Adrenal gland (tissue), 12 donors: Measurements from ENCODE around the gene HBE1. TPM values are rescaled to one million over a fixed set of nuclear protein-coding genes. Genes with fewer than 3 reads are reported as not detected.

Experiments
- DNase-seq, 7 donors: peaks; one replicate each; pipeline ENCODE4 v3.0.0-alpha.2; 2019 to 2020
- H3K27ac ChIP-seq, 5 donors: fragments of 200-600 bp; sonication (generic) in 4 of 5; 1 replicate in 3 of 5; 2 replicates in 2 of 5; pipeline versions ENCODE4 v1.5.1 to v1.8.0; 2016 to 2020; ENCODE audit warnings: mild to moderate bottlenecking in 1 of 5
- H3K27me3 ChIP-seq: fragments of 200-600 bp; 2 replicates; pipeline ENCODE4 v1.8.0; 2021
- H3K36me3 ChIP-seq, 2 donors: fragments of 200-600 bp; replicated peaks in 1 of 2; 1 replicate in 1 of 2; 2 replicates in 1 of 2; pipeline versions ENCODE4 v1.5.1 to v1.8.0; 2018 to 2022
- H3K4me1 ChIP-seq, 2 donors: fragments of 200-600 bp; replicated peaks in 1 of 2; 1 replicate in 1 of 2; 2 replicates in 1 of 2; pipeline versions ENCODE4 v1.5.1 to v1.8.0; 2018 to 2021
- H3K4me3 ChIP-seq, 4 donors: fragments of 200-600 bp; sonication (generic) in 3 of 4; one replicate each; pipeline ENCODE4 v1.5.1; 2016 to 2018
- H3K9me3 ChIP-seq, 3 donors: fragments of 200-600 bp; sonication (generic) in 1 of 3; replicated peaks in 1 of 3; 1 replicate in 2 of 3; 2 replicates in 1 of 3; pipeline versions ENCODE4 v1.5.1 to v1.8.0; 2016 to 2021
- POLR2A ChIP-seq, 2 donors: fragments of 450-650 bp; IDR thresholded peaks; one replicate each; pipeline ENCODE4 v1.6.1; 2017; ENCODE audit warnings: antibody characterized with exemption in 2 of 2, mild to moderate bottlenecking in 2 of 2, moderate library complexity in 1 of 2
- WGBS, 4 donors: extraction: QIAGEN DNeasy Blood & Tissue Kit in 2 of 4; methylation state at CpG; one replicate each; pipeline versions ENCODE4 v1.1.5 to v1.1.7; 2013 to 2017; 5-methylcytosine and 5-hydroxymethylcytosine counted together
- intact Hi-C, 2 donors: fragments of 100-400 bp; cut with DNase I; formaldehyde crosslinking; loops; one replicate each; pipeline versions ENCODE4 v1.14.1 to v1.15.0; 2022 to 2023
- polyA plus RNA-seq, 3 donors: library from polyadenylated mRNA; stranded (reverse); fragments of 200-250 nt in 2 of 3; fragments of 350-450 nt in 1 of 3; fragmentation: Illumina TruSeq in 1 of 3; extraction: RNeasy Lipid Tissue Mini Kit (QIAGEN cat#74804) in 1 of 3; gene quantifications; one replicate each; pipeline ENCODE4 v1.2.3, GENCODE V29; 2013 to 2014
- total RNA-seq, 9 donors: library from RNA; depleted of rRNA in 4 of 9; stranded (reverse); fragments of >200 nt in 4 of 9; fragments of 120-200 nt in 1 of 9; fragmentation: NEBNext Ultra II Directional in 1 of 9; extraction: Animal tissue kit (Norgen Biotek cat#: 25700) in 1 of 9; gene quantifications; one replicate each; pipeline versions ENCODE4 v1.1.0 to v1.2.4, GENCODE V29; 2013 to 2023
- TF ChIP-seq, protein P1 (sequence below), 6 experiments: fragments of 450-650 bp in 4 of 6; fragments of 200-600 bp in 2 of 6; sonication (generic) in 1 of 6; IDR thresholded peaks; 1 replicate in 5 of 6; 2 replicates in 1 of 6; pipeline versions ENCODE4 v1.5.1 to v1.8.0; 2016 to 2021; ENCODE audit warnings: antibody characterized with exemption in 6 of 6, mild to moderate bottlenecking in 2 of 6, moderate library complexity in 1 of 6
- donor health status: healthy with polysubstance abuse.
- donor health status: Bipolar disorder and iron deficiency.
- donor health status: DM: yes; HTN: yes; CAD: no.
- donor health status: DM: no; HTN: no; CAD: no.
- donor health status: DM: no; HTN: no; CAD: no.
- donor health status: DM: yes; HTN: yes; CAD: no.

Gene HBE1
- total and polyA plus RNA-seq, 12 donors, result 0.16 to 42.8 (median 3.6) TPM; not detected in 7

DNA sequence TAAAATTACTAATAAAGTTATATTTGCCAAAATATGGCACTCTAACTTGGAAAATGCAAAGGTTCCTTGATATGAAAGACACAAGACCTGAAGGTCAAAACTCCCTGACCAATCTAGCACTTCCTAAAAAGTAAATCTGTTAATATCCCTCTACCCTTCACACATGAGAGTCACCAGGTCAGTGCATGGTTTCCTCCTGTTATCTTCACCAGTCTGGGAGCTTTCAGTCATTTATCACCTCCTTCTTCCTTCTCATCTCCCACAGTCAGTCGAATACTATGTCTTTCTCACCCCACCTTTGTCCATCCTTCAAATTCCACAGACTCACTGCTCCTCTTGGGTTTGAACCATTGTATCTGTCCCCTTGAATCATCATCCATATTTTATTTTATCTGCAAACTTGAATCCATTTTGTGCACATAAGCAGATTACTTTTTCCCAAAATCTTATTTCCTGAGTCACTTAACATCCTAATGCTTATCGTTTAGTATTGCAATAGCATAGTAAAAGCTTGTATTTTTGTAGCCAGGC, 2.6 kb downstream of the HBE1 start:
- no peaks in the 10 kb centered on the region for H3K9me3 ChIP-seq
- no peak overlapping the region for H3K4me3 ChIP-seq
- TF ChIP-seq, protein P1, sequence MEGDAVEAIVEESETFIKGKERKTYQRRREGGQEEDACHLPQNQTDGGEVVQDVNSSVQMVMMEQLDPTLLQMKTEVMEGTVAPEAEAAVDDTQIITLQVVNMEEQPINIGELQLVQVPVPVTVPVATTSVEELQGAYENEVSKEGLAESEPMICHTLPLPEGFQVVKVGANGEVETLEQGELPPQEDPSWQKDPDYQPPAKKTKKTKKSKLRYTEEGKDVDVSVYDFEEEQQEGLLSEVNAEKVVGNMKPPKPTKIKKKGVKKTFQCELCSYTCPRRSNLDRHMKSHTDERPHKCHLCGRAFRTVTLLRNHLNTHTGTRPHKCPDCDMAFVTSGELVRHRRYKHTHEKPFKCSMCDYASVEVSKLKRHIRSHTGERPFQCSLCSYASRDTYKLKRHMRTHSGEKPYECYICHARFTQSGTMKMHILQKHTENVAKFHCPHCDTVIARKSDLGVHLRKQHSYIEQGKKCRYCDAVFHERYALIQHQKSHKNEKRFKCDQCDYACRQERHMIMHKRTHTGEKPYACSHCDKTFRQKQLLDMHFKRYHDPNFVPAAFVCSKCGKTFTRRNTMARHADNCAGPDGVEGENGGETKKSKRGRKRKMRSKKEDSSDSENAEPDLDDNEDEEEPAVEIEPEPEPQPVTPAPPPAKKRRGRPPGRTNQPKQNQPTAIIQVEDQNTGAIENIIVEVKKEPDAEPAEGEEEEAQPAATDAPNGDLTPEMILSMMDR (IDR thresholded peaks at IDR 0.05), result no peak
- TF ChIP-seq POLR2A (IDR thresholded peaks at IDR 0.05), result no peak
- H3K36me3 ChIP-seq, result no peaks in the 10 kb centered on the region
- intact Hi-C loops, result no loop called here
- WGBS, 4 donors, result 66 to 77% (median 74%) methylated on average over 2 of the region's 2 CpGs
- H3K4me1 ChIP-seq, result no peaks in the 10 kb centered on the region
- no peak overlapping the region for H3K27ac ChIP-seq
- no peak for DNase-seq
- no peaks in the 10 kb centered on the region for H3K27me3 ChIP-seq

DNA sequence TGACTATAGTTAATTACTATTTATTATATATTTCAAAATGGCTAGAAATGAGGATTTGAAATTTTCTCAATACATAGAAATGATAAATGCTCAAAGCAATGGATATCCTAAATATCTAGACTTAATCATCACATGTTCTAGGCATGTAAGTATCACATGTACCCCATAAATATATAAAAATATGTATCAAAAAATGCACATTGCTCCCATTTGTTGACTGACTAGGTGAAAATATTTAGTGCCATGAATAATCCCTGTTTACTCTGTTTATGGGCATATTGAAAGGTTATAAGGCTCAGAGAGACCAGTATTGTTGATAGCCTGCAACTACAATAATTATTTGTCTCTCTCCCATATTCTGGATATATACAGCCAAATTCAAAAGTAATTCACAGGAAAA, 3.1 kb downstream of the HBE1 start:
- Histone ChIP-seq H3K27ac (no peak overlapping the region), H3K4me3 (no peak overlapping the region), H3K4me1 (no peaks in the 10 kb centered on the region), H3K9me3 (no peaks in the 10 kb centered on the region), H3K27me3 (no peaks in the 10 kb centered on the region), H3K36me3 (no peaks in the 10 kb centered on the region)
- no peak for DNase-seq
- TF ChIP-seq, protein P1 (IDR thresholded peaks at IDR 0.05), result no peak
- no peak for TF ChIP-seq POLR2A (IDR thresholded peaks at IDR 0.05)
- intact Hi-C loops, result no loop called here

DNA sequence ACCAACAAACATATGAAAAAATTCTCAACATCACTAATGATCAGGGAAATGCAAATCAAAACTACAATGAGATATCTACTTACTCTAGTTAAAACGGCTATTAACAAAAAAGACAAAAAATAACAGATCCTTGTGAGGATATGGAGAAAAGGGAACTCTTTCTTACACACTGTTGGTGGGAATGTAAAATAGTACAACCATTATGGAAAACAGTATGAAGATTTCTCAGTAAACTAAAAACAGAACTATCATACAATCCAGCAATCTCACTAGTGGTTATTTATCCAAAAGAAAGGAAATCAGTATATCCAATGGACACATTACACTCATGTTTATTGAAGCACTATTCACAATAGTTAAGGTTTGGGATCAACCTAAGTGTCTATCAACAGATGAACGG, 3.9 kb downstream of the HBE1 start:
- Histone ChIP-seq H3K9me3 (no peaks in the 10 kb centered on the region), H3K27me3 (no peaks in the 10 kb centered on the region), H3K4me1 (no peaks in the 10 kb centered on the region), H3K27ac (no peak overlapping the region), H3K4me3 (no peak overlapping the region), H3K36me3 (no peaks in the 10 kb centered on the region)
- DNase-seq, result no peak
- 38 to 58% (median 46%) methylated on average over 2 of the region's 2 CpGs for WGBS, 4 donors
- intact Hi-C loops, result no loop called here
- no peak for TF ChIP-seq POLR2A (IDR thresholded peaks at IDR 0.05)
- TF ChIP-seq, protein P1 (IDR thresholded peaks at IDR 0.05), result no peak

DNA sequence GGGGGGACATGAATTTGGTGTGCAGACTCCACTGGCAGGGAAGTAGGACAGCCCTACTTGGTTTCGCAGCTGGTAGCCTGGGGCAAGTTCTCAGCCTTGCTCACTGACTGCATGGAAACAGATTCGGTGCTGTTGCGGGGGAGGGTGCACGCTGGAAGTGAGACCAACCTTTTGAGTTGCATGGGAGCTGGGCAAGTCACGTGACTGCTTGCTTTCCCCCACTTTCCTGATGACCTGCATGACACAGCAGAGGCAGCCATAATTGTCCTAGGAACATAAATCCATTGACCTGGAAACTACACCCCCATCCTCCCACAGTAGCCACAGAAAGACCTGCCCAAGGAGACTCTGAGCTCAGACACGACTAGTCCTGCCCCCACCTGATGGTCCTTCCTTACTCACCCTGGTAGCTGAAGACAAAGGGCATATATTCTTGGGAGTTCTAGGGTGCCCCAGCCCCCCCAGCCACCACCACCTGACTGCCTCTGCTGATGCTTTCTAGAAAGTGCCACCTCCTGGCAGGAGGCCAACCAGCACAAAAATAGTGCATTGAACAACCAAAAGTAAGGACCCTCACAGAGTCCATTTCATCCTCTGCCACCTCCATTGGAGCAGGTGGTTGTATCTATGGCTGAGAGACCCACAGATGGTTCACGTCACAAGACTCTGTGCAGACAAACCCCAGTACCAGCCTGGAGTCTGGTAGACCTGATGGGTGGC, 11.0 kb downstream of the HBE1 start:
- Histone ChIP-seq H3K4me3 (no peak overlapping the region), H3K9me3 (no peaks in the 10 kb centered on the region), H3K27me3 (no peaks in the 10 kb centered on the region), H3K36me3 (no peaks in the 10 kb centered on the region), H3K27ac (no peak overlapping the region), H3K4me1 (no peaks in the 10 kb centered on the region)
- no peak for DNase-seq
- TF ChIP-seq, protein P1 (IDR thresholded peaks at IDR 0.05), result no peak
- no peak for TF ChIP-seq POLR2A (IDR thresholded peaks at IDR 0.05)
- intact Hi-C loops, result no loop called here
- WGBS, 4 donors, result 67 to 78% (median 76%) methylated on average over 6 to 7 of the region's 7 CpGs
